Measurements from ENCODE around the gene ZGPAT. TPM values are rescaled to one million over a fixed set of nuclear protein-coding genes. Genes with fewer than 3 reads are reported as not detected.
A peak's percentile ranks its signal among the peaks of the same experiment; 100 is the strongest.

ZGPAT gene
- total and polyA plus RNA-seq, 9 of the 15 experiments (the other 6 are each of a cell fraction or from before 2014, with no cell fraction given), result 0.14 to 26.6 (median 7.4) TPM

DNA sequence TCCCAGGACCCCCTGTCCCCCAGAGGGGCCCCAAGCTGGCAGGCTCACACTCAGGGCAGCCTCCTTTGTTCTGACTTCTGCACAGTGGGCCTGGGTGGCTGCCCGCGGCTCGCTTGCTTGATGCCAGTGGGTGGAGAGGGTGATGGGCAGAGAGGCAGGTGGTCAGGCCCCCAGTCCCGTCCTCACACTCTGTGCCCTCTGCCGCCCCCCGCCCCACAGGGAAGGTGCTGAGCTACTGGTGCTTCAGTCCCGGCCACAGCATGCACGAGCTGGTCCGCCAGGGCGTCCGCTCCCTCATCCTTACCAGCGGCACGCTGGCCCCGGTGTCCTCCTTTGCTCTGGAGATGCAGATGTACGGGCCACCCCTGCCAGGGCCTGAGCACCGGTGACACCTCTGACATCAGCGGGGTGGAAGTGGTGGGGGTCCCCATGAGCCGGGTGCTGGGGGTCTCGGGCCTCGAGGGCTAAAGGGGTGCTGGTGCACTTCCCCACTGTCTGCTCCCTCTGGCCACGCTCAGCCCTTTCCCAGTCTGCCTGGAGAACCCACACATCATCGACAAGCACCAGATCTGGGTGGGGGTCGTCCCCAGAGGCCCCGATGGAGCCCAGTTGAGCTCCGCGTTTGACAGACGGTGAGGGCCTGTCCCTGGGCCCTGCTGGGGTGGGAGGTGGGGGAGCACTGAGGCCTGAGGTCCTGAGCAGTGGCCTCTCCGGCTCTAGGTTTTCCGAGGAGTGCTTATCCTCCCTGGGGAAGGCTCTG, 20.2 kb upstream of the ZGPAT start:
- TF ChIP-seq SUPT5H (IDR thresholded peaks at IDR 0.05) (no peak), ZKSCAN1 (IDR thresholded peaks at IDR 0.05; ENCODE audit: low read depth, low read length) (no peak), FOXM1 (IDR thresholded peaks at IDR 0.05; ENCODE audit: low read depth) (no peak), FOXM1 (CRISPR knock-in tag; IDR thresholded peaks at IDR 0.05; ENCODE audit: low read depth) (no peak), ZBTB7A (IDR thresholded peaks at IDR 0.05; ENCODE audit: borderline replicate concordance, control insufficient read depth, low read depth, low read length) (peak; percentile 21; the same call in 1 of the 2 replicates), PTTG1 (tag; IDR thresholded peaks at IDR 0.05; ENCODE audit: low read depth) (no peak), POLR2G (IDR thresholded peaks at IDR 0.05; ENCODE audit: low read depth, low read length) (peak; percentile 76), POLR2A (conservative IDR thresholded peaks at IDR 0.05) (no peak), RBFOX2 (IDR thresholded peaks at IDR 0.05; ENCODE audit: low read depth, low read length) (0 out of 2 replicates have a peak, but pooled peaks have one; percentile 13)
- ChIA-PET CTCF (ENCODE audit: low intra/inter-chr PET ratio) (no interaction called here), POLR2A (interaction anchor here (1.0 to 1.2 kb wide), 3 partner anchors 20 to 25 kb away, joined by 3 to 4 read pairs (median 3); partner anchors contain the start of genes ARFRP1 and ZGPAT)
- in situ Hi-C loops (cut with MboI) (no loop called here), intact Hi-C loops (cut with micrococcal nuclease) (no loop called here)
- Histone ChIP-seq H3K9ac (ENCODE audit: insufficient read depth in 1 of 2, low read depth in 2 of 2, low read length in 2 of 2) (peak overlapping the region in 1 of 2 experiments; percentile 91; a peak in 2 of 4 replicates), H3K36me3 (ENCODE audit: control insufficient read depth, insufficient read depth, low read length) (peaks cover 30% of the 10 kb centered on the region; the same call in 2 of the 3 replicates), H3K27me3 (ENCODE audit: control insufficient read depth in 2 of 2, insufficient read depth in 2 of 2, low read length in 2 of 2) (no peaks in the 10 kb centered on the region), H2AFZ (ENCODE audit: low read depth, low read length) (no peak overlapping the region), H4K20me1 (replicated peaks; ENCODE audit: control insufficient read depth, insufficient read depth, low read length) (no peaks in the 10 kb centered on the region), H3K9me1 (ENCODE audit: control insufficient read depth, insufficient read depth, low read length) (no peaks in the 10 kb centered on the region), H3K79me2 (ENCODE audit: control insufficient read depth, insufficient read depth, low read length) (no peaks in the 10 kb centered on the region), H3K9me3 (replicated peaks; ENCODE audit: control insufficient read depth, insufficient read depth, low read depth, low read length) (no peaks in the 10 kb centered on the region), H3K27ac (ENCODE audit: extremely low read depth, low read depth, low read length) (no peak overlapping the region), H3K4me3 (no peak overlapping the region), H3K4me1 (replicated peaks in 1 of 2; ENCODE audit: control insufficient read depth in 2 of 2, insufficient read depth in 2 of 2, low read length in 2 of 2) (peaks cover 9 to 72% of the 10 kb centered on the region in 2 experiments), H3K4me2 (ENCODE audit: insufficient read depth, low read length) (no peak overlapping the region)
- WGBS (ENCODE audit: insufficient coverage, low coverage, missing lambda C conversion rate), result 90% methylated on average over 24 of the region's 29 CpGs
- ATAC-seq (no peak), FAIRE-seq (no peak), DNase-seq (ENCODE audit: extremely low read depth in 1 of 4, low spot score in 3 of 4) (no peak)
- no TSS peak for BruUV-seq (replicated peaks)
